ENCODE measurements around the gene PPP1R9B.

- TF ChIP-seq, protein P1, sequence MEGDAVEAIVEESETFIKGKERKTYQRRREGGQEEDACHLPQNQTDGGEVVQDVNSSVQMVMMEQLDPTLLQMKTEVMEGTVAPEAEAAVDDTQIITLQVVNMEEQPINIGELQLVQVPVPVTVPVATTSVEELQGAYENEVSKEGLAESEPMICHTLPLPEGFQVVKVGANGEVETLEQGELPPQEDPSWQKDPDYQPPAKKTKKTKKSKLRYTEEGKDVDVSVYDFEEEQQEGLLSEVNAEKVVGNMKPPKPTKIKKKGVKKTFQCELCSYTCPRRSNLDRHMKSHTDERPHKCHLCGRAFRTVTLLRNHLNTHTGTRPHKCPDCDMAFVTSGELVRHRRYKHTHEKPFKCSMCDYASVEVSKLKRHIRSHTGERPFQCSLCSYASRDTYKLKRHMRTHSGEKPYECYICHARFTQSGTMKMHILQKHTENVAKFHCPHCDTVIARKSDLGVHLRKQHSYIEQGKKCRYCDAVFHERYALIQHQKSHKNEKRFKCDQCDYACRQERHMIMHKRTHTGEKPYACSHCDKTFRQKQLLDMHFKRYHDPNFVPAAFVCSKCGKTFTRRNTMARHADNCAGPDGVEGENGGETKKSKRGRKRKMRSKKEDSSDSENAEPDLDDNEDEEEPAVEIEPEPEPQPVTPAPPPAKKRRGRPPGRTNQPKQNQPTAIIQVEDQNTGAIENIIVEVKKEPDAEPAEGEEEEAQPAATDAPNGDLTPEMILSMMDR (IDR thresholded peaks at IDR 0.05; ENCODE audit: control extremely low read depth in 1 of 3, insufficient read depth in 1 of 3, low read depth in 1 of 3, low read length in 3 of 3), result no peak
- TF ChIP-seq, protein P2, sequence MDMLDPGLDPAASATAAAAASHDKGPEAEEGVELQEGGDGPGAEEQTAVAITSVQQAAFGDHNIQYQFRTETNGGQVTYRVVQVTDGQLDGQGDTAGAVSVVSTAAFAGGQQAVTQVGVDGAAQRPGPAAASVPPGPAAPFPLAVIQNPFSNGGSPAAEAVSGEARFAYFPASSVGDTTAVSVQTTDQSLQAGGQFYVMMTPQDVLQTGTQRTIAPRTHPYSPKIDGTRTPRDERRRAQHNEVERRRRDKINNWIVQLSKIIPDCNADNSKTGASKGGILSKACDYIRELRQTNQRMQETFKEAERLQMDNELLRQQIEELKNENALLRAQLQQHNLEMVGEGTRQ (IDR thresholded peaks at IDR 0.05; ENCODE audit: low read length), result no peak
- TF ChIP-seq BCL11A (IDR thresholded peaks at IDR 0.05; ENCODE audit: low read depth in 2 of 2, low read length in 2 of 2), result no peak
- TF ChIP-seq KDM1A (IDR thresholded peaks at IDR 0.05; ENCODE audit: borderline replicate concordance, low read length), result no peak
- TF ChIP-seq POLR2A (IDR thresholded peaks at IDR 0.05; ENCODE audit: control extremely low read depth in 1 of 2, low read depth in 2 of 2, low read length in 2 of 2), result no peak
- no peak for TF ChIP-seq TEAD4 (IDR thresholded peaks at IDR 0.05; ENCODE audit: low read depth, low read length)
- TF ChIP-seq TAF7 (optimal IDR thresholded peaks at IDR 0.05; ENCODE audit: borderline replicate concordance, low read depth, low read length), result no peak
- no peak for TF ChIP-seq TBP (IDR thresholded peaks at IDR 0.05; ENCODE audit: low read depth, low read length)
- TF ChIP-seq TAF1 (IDR thresholded peaks at IDR 0.05; ENCODE audit: low read depth, low read length), result no peak
- no peak for TF ChIP-seq CHD2 (IDR thresholded peaks at IDR 0.05; ENCODE audit: low read length)
These were observed 32.4 kb upstream of the PPP1R9B start for GRCh38 chr17:50182783-50183420.
